ENCODE data around the gene SLC24A4.

The SLC24A4 gene

DNA sequence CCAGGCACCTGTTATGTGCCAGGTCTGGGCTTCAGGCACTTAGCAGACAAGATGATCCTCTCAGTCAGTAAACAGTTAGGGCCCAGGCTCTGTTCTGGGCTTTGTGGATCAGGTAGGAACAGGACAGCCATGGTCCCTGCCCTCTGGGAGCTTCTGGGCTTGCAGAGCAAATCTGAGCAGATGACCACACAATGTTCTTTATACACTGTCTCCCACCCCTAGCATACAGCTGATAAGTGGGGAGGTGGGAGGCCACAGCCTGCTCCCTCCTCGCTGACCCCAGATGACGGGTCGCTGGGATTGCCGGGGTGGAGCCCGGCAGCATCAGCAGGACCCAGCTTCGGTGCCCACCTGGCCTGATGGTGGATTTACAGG is 137.6 kb downstream of the SLC24A4 start:
- DNase-seq: no peak

DNA sequence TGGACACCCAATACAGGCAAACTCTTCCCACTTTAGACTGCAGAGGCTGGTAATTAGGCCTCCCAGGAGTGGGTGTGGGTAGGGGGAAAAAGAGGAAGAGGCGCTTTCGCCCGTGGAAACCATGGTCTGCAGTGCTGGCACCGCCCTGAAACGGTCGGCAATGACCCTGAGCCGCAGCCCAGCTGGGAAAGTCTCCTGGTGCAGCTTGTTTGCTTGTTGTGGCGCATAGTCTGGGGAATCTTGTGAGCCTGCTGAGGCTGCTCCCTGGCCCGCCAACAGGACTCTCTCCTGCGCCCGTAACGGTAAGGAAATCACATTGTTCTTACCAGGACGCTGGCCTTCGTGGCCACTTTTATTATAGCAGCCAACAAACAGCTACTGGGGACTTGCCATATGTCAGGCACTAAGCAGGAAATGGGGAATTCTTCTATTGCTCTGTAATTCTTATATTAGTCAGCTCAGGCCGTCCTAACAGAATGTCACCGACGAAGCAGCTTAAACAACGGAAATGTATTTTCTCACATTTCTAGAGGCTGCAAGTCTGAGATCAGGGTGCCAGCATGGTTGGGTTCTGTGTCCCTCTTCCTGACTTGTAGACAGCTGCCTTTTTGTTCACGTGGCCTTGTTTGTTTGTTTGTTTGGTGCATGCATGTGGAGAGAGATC is 138.1 kb downstream of the SLC24A4 start:
- peak in 2 of 5 experiments; percentile 31 to 33 for DNase-seq

DNA sequence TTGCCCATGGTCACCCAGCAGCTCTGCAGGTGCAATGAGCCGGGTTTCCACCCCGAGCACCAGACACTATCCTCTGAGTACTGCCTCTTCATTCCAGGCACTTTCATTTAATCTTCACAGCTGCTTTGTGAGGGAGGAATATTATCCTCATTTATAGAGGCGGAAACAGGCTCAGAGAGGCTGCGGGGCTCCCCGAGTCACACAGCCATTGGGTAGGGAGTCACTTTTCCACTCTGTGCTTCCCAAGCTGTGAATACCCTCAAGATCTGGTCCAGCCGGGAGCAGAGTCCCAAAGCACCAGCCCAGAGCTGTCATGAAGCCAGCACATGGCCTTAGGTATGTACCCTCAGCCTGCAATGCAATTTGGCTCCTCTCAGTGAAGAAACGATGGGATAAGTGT is 138.9 kb downstream of the SLC24A4 start:
- no peak for DNase-seq

DNA sequence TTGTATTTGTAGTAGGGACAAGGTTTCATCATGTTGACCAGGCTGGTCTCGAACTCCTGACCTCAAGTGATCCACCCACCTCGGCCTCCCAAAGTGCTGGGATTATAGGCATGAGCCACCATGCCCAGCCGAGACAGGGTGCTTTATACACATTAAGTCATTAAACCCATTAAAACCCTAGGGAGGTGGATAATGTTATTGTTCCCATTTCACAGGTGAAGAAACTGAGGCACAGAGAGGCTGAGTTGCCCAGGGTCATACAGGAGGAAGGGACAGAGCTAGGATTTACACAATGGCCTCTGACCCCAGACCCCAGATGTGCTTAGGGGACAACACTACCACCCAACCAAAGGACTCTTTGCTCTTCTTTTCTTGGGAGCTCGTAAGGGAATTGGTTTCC is 139.6 kb downstream of the SLC24A4 start:
- no peak for DNase-seq

DNA sequence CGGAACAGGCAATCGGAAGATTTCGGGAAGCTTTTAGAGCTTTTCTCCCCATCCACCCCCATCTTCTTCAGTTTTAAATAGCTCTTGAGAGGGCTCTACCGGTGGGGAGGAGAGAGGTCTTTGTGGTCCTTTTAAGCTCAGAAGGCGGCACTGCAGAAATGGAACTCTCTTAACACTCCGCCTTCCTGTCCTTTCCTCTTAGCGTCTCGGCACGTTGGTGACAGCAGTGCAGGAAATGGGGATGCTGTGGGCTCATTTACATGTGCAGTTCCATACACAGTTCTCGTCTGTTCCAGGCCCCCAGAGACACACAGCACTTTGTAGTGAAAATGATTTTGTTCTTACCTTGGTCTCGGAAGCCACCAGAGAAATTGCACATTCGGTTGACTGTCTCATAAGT is 140.2 kb downstream of the SLC24A4 start:
- no peak for DNase-seq

DNA sequence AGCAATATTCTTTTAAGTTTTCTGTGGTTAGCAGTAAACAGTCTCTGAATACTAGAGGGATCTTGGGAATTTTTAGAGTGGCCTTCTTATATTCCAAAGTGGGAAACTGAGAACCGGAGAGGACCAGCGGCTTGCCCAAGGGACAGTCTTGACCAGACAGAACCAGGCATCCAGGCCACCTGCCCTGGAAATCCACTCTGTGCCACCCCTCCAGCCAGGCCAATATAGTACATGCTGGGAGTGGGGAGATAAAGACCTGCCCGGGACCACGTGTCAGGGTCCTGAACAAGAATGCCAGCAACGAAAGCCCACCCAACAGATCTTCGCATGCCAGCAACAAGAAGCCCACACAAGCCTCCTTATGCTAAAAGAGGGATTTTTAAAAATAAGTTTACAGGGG is 141.2 kb downstream of the SLC24A4 start:
- no peak for DNase-seq

DNA sequence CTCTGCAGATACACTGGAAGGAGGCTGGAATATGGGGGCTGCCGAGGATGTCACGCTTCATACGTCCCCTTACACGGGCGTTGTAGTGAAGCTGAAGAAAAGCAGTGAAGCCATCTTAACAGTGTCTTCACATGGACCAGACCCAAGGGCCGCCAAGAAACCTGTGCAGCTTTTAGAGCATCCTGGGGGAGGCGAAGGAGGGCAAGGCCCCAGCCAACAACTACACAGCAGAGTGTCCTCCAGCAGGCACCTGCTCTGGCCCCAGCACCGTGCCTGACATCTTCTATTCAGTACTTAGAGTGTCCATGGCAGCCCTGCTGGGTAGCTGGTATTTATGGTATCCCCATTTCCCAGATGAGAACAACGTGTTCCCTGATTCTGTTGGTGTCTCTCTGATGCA is 141.8 kb downstream of the SLC24A4 start:
- DNase-seq: no peak

DNA sequence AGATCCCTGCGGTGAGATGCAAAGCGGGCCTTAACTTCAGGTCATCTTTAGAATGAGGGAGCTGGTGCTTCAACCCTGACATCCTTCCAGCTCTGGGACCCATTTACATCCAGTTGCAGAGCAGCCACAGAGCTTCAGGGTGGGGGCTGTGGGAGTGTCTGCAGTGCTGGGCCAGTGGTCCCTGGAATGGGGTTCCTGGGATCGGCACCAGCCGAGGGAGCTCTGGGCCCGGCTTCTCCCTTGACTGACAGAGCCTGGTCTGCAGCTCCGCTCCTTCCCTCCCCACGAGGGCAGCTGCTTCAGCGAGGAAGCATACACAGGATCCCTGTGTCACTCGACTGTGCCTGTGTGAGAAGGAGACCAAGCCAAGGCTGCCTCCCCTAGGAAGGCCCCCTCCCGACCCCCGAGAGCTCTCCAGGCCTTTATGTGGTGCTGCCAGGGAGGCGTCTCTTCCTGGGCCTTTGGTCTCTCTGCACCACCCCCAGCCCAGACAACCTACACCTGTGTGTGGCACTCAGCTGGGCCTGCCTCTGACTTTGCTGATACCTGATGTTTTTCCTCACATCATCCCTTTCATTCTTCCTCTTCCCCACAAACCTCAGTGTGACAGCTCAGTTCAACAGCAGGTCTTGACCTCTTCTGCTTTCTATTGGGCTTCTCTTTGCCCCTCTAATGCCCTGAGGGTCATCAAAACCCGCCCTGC is 142.5 kb downstream of the SLC24A4 start:
- no peak for DNase-seq

DNA sequence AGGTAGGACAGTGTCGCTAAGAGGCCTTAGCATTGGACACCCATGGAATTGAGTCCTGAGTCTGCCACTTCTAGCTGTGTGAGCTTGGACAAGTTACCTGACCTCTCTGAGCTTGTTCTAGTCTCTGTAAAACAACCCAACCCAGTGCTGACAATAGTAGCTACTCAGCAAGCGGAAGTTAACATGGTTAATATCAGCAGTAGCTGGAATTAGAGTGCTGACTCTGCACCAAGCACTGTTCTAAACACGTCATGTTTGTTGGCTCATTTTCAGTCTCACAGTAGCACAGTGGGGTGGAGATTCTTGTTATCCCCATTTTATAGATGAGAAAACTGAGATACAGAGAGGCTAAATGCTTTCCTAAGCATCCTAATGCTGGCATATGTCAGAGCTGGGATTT is 143.1 kb downstream of the SLC24A4 start:
- peak in 1 of 5 experiments; percentile 5 for DNase-seq

DNA sequence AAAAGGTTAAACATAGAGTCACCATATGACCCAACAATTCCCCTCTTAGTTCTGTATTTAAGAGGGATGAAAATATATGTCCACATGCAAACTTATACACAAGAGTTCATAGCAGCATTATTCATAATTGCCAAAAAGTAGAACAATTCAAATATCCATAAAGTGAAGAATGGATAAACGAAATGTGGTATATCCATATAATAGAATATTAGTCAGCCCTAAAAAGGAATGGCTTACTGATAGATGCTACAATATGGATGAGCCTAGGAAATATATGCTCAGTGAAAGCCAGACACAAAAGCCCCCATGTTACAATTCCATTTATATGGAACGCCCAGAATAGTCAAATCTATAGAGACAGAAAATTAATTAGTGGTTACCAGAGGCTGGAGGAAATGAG is 146.6 kb downstream of the SLC24A4 start:
- DNase-seq: no peak

DNA sequence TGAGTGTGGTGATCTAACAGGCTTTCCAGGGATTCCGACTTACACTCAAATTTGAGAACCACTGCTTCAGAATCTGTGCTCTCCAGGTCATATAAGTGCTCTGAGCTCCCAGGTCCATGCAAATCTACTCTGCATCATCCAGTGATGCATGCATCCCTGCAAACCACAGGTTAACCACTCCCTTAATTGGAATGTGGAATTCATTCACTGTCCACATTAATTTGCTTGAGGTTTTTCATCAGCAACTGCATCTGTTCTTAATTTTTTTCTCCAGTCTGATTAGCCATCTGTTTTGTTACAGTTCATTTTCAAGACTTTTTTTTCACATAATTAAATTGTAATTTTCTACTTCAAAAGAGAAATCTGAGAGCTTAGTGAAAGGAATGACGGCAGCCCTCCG is 147.2 kb downstream of the SLC24A4 start:
- DNase-seq: no peak

DNA sequence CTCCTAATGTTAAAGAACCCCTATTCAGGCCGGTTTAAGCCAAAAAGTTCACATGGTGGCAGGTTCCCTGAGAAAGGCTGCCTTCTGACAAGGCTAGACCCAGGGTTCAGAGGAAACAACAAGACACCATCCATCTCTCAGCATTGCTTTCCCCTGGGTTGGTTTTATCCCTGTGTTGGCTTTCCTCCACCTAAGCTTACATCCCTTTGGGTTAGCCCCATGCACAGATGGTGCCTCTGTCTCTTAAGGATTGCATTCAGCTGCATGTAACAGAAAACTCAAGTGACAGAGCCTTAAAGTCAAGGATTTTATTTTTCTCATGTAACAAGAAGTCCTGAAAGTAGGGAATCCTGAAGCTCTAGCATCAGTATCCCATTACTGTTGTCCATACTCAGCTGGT is 147.8 kb downstream of the SLC24A4 start:
- DNase-seq: no peak

DNA sequence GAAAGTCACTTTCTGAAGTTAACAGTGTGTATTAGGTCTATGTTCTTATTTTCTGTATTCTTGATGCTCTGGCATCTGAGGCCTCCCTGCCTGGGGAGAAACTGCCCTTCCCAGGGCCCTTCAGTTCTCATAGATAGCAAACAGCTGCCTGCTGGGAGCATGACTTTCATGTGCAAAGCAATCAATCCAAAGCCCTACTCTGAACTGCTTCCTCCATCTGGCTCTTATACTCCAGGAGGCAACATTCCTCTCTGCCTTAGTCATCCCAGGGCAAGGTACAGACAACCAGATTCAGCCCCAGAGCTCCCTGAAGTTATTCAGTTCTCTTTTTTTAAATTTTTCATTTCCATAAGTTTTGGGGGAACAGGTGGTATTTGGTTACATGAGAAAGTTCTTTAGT is 149.0 kb downstream of the SLC24A4 start:
- DNase-seq: no peak

DNA sequence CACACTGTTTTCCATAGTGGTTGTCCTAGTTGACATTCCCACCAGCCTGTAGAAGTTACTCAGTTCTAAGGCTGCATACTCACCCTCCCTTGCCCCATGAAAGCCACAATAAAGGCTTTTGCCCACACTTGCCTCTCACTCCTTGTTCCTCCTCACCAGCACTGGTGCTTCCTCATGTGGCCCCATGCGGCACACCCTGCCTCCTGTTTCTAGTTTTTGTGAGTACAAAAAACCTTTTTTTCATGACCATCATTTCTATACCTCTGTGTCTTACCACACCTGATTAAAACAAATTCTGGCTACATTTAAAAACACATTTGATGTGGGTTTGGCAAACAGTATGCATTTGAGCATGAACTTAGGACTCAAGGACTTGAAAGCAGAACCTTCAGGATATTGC is 149.9 kb downstream of the SLC24A4 start:
- DNase-seq: no peak

DNA sequence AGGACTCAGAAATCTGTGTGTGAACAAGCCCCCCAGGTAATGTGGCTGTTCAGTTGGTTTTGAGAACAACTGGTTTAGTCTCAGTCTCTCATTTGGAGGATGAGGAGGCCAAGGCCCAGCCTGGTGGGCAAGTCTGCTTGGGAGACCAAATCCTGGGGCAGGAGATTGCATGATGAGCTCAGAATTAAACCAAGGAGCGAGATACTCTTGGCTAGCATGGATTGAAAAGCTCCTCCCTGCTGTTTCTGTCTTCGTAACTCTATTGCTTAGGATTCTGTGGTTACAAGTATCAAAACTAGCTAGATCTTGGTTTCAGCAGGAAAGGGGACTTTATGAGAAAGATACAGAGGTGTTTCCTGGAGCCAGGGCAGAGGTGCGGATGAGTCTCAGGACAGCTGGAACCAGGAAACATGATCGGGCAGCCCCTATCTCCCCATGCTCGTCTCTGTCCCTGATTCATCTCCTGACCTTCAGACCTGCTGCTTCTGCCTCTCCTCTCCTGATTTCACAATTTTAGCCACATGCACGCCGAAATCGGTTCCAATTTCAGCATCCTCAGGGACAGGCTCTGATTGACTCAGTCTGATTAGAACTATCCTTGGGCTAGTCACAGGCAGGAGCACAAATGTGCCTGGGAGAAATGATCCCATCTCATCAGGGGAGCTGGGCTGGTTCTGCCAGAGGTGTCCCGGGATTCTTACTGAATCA is 150.4 kb downstream of the SLC24A4 start:
- DNase-seq: no peak

DNA sequence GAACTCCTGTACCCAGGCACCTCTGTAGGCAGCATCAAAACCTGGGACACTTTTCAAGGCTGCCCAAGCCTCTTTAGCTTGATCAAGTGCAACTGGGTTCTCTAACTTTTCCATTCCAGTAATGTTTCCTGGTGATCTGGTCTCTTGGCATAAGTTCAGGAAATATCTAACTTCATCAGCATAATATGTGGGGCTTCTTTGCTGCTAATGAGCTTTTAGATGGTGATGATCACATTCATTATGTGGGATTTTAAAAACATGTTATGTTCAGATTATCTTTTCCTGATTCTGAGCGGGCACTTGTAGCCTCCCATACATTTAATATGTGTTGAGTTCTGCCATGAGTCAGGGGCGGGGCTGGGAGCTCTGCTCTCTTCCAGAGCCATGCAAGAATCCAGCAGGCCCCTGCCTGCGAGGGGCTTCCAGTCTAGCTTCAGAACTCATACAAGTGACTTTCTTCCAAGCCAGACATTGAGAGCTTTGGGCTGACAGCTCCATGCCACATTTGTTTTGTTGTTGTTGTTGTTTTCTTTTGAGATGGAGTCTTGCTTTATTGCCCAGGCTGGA is 151.1 kb downstream of the SLC24A4 start:
- DNase-seq: no peak

DNA sequence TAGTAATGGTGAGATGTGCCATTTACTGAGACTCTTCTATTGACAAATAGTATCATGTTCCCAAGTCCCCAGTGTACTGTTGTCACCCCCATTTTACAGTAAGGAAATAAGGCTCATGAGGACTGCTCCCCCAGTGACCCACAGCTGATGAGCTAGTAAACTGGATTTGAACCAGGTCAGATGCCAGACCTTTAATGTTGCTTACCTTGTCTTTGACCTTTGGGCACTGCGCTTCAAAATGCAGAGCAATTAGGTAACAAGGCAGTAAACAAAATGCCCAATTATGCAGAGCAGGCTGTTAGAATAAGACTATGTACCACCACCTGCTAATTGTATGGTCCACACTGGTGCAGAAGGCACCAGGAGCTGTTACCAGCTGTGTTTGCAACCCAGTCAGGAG is 152.1 kb downstream of the SLC24A4 start:
- DNase-seq: no peak

DNA sequence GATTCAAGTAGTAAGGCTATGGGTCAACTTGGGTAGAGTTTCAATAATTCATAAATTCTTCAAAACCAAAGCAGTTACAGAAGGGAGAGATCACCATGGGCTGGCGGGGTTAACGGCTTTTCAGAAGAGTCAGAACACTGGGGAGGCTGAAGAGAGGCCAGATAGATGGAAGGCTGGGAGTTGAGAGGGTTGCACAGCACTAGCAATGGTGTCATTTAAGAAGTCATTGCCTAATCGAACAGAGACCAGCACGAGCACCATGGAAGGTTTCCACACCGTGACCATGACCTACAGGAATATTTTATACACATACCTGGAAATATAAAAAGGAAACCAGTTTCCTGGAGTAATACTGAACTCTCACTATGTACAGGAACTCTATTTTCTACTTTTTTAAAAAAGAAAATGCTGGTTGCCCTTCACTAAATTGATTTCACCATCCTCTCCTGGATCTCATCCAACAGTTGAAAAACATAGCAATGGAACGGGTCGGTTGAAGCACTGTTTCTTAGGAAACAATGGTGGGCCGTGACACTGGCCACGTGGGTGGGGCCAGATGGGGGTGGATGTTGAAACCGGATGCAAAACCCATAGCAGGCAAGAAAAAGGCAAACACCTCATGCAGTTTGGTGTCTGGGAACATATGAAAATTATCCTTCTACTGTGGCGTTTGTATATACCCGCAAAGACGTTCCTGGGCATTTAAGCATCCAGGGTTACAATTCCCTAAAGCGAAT is 152.7 kb downstream of the SLC24A4 start:
- no peak for DNase-seq

DNA sequence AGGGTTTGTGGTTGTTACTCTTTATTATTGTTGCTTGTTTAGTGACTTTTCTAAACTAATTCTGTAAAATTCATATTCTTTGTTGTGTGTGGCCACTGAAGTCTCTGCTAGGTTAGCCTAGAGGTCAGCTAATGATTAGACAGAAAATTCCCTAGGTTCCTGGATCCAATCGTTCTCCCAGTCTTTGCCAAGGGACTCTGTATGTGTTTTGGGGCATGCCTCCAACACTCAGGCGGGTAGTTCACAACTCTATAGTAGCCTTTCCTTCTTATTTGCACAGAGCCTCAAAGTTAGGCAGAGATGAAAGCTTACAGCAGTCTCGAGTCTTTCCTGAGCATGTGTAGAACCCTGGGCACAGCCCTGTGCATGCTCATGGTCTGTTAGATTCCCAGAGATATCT is 157.9 kb downstream of the SLC24A4 start:
- no peak for DNase-seq

DNA sequence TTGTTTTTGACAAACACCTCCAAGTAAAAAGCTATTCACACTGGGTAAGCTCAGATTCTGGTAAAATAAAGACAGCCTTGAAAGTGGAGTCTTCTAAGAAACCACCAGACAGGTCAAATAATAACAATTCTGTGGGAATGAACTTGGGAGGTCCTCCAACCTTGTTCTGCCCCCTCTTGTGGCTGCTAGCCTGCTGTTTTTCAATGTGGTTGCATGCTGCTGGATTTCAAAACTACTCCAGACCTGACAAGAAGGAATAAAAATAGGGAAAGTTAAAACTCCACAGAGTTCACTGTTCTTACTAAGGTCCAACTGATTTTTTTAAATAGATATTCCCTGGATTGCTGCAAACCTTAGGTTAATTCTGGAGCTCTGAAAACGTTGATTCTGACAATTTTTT is 158.4 kb downstream of the SLC24A4 start:
- no peak for DNase-seq

DNA sequence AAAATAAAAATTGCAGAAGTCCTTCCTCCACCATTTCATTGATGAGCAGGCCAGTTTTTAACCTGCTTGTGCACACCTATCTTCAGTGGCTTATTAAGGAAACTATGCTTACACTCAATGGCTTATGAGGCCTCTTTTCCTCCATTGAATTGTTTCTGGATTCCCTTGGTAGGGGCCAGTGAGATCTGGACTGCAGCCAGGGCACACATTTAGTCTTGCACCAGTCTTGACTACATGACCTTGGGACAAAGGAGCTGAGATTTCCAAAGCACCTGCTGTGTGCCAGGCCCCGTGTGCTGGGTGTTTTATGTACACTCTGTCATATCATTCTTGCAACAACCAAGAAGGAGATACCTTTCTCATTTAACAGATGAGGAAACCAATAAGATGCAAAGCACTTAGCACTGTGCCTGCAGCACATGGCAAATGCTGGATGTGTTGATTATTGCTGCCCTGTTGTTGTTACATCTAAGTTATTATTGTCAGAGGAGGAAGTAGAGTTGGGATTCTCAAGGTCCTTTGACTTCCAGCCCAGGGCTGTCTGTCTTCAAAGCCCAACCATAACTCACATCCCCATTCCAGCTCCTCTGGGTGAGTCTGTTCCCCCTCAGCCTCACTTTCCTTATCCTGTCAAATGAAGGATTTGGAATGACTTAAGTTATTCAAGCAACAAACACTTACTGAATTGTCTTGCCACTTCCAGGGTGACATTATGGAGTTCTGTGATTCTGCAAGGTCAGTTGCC is 159.0 kb downstream of the SLC24A4 start:
- no peak for DNase-seq

DNA sequence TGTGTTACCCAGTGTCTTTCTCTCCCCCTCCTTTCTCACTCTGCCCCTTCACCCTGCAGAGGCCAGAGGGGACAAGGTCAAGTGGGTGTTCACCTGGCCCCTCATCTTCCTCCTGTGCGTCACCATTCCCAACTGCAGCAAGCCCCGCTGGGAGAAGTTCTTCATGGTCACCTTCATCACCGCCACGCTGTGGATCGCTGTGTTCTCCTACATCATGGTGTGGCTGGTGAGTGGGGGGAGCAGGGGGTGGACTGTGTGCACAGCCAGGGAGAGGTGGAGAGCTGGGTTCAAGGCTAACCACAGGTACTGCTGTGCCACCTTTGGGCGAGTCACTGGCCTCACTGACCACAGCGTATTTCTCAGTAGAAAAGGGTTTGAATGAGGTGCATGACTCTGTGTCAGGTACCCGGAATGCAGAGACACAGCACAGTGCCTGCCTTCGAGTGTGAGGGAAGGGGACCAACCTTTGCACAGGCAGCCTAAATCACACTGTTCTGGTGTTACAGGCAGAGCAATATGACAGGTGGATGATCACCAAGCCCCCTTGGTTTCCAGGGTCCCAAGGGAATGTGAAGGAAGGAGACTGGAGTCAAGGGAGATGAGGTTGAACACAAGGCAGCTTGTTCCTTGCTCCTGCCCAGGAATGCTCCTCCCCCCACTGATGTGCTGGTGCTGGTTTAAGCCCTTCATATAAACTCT is 159.8 kb downstream of the SLC24A4 start:
- DNase-seq: no peak
